Renal pelvis (tissue), 4 donors: ENCODE results near the gene MLF2. TPM values are rescaled to one million over a fixed set of nuclear protein-coding genes. Genes with fewer than 3 reads are reported as not detected.
"Not testable (repeated sequence)": the region's sequence is repeated elsewhere in the genome, so short reads cannot be mapped to it uniquely, and the experiment has no call there.

ENCODE experiments used
- DNase-seq: peaks from one replicate; pipeline ENCODE4 v3.0.0-alpha.2; 2013
- polyA plus RNA-seq, 3 donors: library from polyadenylated mRNA; unstranded; fragments of 120-200 nt; gene quantifications; one replicate each; pipeline ENCODE4 v1.2.1, GENCODE V29; 2013; ENCODE audit not compliant: insufficient read length in 3 of 3

The MLF2 gene
- polyA plus RNA-seq, 3 donors, result 213 to 247 (median 244) TPM

DNA sequence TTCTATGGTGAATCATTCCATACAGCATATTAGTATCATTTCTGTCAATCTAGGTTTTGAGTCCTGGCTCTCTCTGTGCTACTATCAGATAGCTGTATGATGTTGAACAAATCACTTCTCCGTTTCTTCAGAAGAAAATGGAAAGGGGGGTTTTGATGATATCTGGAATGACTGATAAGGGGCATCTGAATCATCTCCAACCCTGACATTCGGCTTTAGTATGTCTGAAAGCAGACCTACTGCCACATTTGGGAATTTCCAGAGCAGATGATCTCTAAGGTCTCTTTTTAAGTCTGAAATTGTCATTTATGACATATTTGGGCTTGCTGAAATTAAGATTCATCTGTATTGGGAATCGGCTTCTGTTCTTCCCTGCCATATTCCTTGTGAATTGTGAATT lies 10.1 kb downstream of the MLF2 start:
- no peak for DNase-seq

DNA sequence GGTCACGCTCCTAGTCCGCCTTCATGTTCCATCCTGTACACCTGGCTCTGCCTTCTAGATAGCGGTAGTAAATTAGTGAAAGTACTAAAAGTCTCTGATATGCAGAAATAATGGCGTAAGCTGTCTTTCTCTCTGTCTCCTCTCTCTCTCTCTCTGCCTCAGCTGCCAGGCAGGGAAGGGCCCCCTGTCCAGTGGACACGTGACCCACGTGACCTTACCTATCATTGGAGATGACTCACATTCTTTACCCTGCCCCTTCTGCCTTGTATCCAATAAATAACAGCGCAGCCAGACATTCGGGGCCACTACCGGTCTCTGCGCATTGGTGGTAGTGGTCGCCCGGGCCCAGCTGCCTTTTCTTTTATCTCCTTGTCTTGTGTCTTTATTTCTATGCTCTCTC lies 10.9 kb downstream of the MLF2 start:
- not testable (repeated sequence) for DNase-seq

DNA sequence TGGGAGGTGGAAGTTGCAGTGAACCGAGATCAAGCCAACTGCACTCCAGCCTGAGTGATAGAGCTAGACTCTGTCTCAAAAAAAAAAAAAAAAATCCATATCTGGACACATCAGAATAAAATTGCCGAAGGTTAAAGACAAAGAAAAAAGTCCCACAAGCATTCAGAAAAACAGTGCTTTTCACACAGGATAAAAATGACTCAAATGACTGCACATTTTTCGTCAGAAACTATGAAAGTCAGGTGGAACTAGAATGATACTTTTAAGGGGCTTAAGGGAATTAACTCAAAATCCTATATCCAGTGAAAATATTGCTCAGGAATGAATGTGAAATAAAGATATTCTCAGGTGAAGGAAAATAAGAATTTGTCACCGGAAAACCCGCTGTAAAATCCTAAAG lies 16.2 kb downstream of the MLF2 start:
- DNase-seq, result no peak

DNA sequence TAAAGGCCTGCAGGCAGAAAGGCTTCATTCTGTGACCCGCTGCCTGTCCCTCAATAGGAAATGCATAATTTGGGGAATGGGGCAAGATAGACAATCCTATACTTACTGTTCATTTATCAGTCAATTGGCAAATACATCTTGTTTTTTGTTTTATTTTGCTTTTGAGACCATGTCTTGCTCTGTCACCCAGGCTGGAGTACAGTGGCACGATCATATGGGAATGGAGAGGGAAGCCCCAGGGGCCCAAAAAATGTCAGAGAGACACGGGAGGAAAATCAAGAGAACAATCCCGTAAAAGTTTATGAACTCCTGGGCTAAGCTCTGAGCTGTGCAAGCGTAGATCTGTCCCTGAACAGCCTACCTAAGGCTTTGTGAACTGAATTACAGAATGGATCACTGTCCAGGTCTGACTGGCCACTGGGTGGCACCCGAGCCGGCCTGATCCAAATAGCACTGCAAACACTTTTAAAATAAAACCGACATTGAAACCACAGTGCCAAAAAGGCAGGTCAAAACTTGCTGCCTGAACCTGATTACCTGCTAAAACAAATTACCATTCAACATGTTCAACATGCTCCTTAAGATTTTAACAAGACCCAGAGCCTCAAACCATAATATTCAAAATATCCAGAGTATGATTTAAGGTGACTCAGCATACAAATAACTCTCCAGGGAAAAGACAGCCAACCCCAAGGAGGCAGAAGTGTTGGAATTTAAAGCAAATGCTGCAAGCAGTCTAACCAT lies 17.3 kb downstream of the MLF2 start:
- peak; percentile 57 for DNase-seq

DNA sequence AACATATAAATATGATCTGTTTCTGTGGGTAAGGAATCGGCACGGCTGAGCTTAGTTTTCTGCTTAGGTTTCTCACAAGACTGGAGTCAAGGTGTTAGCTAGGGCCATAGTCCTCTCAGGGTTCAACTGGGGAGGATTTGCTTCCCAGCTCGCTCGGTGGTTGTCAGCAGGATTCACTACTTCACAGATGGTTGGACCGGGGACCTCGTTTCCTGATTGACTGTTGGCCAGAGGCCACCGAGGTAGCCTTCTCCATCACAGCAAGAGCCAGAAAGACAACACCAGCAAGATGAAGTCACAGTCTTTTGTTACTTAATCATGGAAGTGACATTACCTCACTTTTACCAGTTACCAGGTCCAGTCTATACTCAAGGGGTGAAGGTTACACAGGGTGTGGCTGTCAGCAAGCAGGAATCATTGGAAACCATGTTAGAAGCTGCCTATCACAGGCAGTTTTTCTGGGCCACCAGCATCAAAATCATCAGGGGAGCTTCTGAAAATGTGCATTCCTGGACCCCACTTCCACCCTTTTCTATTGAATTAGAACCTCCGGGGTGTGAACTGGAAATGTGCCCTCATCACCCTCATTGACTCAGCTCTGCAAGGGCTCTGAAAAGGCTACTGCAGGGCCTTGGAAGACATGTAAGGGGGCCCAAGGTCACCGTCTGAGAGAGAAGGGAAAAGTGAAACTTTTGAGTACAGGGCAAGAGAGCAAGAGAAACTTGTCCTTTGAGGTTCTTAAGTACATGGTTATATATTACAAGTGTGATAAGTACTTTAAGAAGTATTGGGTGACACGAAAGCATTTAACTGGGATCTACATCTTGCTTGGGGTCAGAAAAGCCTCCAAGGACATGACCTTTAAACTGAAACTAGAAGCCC lies 18.2 kb downstream of the MLF2 start:
- no peak for DNase-seq

DNA sequence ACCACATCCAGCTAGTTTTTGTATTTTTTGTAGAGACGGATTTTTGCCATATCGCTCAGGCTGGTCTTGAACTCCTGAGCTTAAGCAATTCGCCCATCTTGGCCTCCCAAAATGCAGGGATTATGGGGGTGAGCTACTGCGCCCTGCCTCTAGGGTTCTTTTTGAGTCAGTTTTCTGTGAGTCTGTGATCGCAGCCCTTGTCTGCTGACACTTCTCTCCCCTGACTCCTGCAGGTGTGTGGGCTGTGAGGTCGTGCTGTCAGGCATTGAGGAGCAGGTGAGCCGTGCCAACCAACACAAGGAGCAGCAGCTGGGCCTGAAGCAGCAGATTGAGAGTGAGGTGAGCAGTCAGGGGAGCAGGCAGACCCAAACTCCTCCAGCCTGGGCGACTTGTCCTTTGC lies 22.8 kb downstream of the MLF2 start:
- no peak for DNase-seq

DNA sequence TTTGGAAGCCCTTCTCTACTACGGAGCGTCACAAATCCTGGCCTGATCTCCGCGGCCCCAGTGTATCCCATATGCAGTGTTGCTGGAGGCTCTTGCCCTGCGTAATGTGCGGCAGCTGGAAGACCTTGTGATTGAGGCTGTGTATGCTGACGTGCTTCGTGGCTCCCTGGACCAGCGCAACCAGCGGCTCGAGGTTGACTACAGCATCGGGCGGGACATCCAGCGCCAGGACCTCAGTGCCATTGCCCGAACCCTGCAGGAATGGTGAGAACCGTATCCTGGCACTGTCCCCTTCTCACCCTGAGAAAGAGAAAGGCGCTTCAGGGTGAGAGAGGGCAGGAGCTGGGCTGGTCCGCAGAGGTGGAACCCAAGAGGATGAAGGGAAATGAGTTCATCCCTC lies 23.8 kb downstream of the MLF2 start:
- no peak for DNase-seq

DNA sequence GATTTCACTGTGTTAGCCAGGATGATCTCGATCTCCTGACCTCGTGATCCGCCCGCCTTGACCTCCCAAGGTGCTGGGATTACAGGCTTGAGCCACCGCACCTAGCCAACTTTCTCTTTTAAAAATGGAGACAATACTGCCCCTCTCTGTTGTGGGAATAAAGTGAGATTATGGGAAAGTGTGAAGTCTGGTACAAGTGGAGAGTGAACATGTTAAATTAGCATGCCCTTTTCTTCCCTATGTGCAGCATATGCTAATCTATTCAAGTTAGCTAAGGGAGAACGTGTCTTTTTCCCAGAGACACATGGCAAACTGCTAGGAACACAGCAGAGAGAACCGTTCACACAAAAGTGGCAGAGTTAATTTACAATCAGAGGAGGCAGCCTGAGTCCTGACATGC lies 27.6 kb downstream of the MLF2 start:
- no peak for DNase-seq

DNA sequence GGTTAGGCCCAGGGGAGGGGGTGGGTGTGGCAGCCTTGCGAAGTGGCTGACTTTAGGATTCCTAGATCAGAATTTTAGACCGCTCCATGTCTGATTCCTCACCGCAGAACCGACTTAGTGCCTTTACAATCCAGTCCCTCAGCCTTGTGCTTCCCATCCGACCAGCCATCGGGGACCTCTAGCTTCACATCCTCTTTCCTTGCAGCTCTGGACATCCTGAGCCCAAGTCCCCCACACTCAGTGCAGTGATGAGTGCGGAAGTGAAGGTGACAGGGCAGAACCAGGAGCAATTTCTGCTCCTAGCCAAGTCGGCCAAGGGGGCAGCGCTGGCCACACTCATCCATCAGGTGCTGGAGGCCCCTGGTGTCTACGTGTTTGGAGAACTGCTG lies 28.5 kb downstream of the MLF2 start:
- DNase-seq, result peak; percentile 10

DNA sequence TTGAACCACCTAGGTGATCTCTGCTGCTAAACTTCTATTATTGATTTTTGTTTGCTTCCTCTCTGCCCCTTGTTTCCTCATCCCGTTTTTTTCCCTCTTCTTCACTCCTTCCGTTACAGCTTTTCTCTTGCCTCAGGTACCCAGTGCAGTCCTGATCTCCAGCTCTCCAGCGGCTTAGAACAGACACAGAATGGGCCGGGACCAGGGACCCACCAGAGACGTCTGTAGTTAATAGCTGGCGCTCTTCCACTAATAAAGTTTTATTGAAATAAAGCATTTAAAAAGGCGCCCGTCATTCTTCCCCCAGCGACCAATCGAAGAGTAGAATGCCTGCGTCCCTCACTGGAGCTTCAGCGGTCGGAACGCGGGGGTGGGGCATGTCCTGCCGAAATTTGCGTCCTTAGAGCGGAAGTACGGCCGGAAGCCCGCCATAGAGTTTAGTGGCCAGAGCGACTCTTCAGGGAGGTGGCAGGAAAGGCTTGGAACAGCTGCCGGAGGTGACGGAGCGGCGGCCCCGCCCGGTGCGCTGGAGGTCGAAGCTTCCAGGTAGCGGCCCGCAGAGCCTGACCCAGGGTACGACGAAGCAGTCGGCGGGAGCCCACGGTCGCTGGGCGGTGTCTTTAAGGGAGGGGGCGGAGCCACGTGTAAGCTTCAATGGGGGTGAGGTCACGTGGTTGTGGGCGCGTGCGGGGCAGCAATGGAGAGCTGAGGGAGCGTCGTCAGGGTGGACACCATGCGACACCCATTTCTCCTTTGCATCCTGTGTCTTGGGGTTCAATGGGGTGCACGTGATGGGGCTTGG lies 29.1 kb downstream of the MLF2 start, which contains the start of gene COPS7A:
COPS7A (plus strand) TSS at position 440 of the 802 bp plus-strand sequence. CDS start 611 bp downstream, outside the sequence.
- peak; percentile 98 for DNase-seq

DNA sequence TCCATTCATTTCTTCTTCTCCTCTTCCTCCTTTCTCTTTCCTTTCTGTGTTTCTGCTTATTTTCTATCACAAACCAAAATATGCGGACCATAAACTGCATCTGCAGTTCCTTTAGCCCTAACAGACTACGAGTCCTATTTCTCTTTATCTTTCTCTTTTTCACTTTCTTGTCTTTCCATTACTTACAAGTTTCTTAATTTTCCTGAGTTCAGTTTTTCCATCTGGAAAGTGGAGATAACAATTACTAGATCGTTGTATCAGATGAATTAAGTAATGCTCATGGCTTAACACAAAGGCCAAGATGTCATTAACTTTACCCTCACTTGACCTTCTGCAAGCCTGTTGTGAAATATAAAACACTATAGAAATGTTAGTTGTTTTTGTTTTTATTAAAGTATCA lies 30.1 kb downstream of the MLF2 start:
- DNase-seq, result no peak

DNA sequence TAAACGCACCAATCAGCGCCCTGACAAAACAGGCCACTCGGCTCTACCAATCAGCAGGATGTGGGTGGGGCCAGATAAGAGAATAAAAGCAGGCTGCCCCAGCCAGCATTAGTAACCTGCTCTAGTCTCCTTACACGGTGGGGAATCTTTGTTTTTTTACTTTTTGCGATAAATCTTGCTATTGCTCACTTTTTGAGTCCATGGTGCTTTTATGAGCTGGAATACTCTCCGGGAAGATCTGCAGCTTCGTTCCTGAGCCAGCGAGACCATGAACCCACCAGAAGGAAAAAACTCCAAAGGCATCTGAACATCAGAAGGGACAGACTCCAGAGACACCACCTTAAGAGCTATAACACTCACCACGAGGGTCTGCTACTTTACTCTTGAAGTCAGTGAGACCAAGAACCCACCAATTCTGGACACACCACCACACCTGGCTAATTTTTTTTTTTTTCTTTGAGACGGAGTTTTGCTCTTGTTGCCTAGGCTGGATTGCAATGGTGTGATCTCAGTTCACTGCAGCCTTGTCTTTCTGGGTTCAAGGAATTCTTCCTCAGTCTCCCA lies 36.0 kb downstream of the MLF2 start:
- no peak for DNase-seq

DNA sequence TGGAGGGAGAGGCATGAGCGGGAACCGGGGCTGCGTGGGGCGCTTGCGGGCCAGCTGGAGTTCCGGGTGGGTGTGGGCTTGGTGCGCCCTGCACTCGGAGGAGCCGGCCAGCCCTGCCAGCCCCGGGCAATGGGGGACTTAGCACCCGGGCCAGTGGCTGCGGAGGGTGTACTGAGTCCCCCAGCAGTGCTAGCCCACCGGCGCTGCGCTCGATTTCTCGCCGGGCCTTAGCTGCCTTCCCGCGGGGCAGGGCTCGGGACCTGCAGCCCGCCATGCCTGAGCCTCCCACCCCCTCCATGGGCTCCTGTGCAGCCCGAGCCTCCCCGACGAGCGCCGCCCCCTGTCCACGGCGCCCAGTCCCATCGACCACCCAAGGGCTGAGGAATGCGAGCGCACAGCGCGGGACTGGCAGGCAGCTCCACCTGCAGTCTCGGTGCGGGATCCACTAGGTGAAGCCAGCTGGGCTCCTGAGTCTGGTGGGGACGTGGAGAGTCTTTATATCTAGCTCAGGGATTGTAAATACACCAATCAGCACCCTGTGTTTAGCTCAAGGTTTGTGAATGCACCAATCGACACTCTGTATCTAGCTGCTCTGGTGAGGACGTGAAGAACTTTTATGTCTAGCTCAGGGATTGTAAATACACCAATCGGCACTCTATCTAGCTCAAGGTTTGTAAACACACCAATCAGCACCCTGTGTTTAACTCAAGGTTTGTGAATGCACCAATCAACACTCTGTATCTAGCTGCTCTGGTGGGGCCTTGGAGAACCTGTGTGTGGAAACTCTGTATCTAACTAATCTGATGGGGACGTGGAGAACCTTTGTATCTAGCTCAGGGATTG lies 36.7 kb downstream of the MLF2 start:
- DNase-seq, result not testable (repeated sequence)

DNA sequence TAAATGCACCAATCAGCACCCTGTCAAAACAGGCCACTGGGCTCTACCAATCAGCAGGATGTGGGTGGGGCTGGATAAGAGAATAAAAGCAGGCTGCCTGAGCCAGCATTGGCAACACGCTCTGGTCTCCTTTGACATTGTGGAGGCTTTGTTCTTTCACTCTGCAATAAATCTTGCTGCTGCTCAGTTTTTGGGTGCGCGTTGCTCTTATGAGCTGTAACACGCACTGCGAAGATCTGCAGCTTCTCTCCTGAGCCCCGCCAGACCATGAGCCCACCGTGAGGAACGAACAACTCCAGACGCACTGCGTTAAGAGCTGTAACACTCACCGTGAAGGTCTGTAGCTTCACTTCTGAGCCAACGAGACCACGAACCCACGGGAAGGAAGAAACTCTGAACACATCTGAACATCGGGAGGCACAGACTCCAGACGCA lies 44.0 kb downstream of the MLF2 start:
- no peak for DNase-seq

DNA sequence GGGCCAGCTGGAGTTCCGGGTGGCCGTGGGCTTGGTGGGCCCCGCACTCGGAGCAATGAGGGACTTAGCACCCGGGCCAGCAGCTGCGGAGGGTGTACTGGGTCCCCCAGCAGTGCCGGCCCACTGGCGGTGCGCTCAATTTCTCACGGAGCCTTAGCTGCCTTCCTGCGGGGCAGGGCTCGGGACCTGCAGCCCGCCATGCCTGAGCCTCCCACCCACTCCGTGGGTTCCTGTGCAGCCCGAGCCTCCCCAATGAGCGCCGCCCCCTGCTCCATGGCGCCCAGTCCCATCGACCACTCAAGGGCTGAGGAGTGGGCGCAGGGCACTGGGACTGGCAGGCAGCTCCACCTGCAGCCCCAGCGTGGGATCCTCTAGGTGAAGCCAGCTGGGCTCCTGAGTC lies 44.6 kb downstream of the MLF2 start:
- DNase-seq, result not testable (repeated sequence)

DNA sequence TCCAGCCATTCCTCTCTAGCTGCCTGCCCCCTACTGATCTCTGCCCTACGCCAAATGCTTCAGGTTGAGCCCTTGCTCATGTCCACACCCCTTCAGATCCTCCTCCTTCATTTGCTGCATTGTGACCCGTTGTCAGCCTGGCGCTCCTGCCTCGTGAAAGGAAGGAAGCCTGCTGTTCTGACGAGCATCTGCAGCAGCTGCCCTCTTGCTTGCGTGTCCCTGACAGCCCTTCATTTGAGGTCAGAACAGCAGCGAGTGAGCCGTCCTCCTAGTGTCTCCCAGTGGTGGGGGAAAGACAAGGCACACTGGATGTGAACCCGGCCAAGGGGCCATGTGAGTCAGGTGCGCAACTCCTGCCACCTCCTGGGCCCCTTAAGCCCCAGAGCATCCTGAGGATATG lies 49.3 kb downstream of the MLF2 start:
- no peak for DNase-seq

DNA sequence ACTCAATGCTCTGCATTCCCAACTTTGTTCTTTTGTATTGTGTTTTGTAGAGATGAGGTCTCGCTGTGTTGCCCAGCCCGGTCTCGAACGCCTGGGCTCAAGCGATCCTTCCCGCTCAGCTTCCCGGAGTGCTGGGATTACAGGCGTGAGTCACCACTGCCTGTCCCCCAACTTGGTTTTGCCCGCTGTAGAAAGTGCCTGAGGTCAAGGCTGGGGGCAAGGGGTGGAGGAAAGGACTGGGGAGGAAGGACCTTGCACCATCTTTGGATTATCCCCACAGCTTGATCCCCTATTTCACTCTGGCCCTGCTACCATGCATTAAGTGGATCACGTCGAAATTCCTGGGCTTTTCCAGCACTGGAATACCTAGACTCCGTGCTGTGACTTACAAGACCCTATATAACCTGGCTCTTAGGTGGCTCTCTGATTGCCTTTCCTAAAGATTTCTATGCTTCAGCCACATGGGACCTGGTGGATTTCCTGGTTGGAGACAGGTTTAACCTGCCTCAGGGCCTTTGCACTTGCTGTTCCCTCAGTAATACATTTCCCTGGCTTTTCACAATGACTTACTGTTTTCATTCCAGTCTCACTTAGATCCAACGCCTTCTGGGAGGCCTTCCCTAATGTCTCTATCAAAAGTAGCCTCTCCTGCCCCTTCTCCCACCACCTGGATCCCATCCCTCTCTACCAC lies 51.7 kb downstream of the MLF2 start:
- DNase-seq, result no peak

DNA sequence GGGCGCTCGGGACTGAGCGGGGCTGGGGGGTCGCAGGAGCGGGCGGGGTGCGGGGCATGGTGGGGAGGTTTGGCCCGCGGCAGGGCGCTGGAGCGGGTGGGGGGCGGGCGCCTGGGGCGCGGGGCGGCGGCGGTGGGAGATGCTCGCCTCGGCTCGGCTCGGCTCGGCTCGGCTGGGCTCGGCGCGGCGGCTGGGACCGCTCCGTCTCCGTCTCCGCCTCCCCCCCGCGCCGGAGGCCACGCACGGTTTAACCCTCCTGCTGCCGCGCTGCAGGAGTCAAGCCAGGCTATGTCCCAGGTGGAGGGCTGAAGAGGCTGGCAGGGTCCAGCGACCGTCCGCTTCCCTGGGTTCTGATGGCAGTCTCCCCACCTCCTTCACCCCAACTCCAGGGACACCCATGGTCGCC lies 52.3 kb downstream of the MLF2 start, which contains the start of gene PIANP:
PIANP (minus strand) TSS at position 170 of the 406 bp plus-strand sequence. CDS start 2,754 bp downstream, outside the sequence.
- peak; percentile 75 for DNase-seq

DNA sequence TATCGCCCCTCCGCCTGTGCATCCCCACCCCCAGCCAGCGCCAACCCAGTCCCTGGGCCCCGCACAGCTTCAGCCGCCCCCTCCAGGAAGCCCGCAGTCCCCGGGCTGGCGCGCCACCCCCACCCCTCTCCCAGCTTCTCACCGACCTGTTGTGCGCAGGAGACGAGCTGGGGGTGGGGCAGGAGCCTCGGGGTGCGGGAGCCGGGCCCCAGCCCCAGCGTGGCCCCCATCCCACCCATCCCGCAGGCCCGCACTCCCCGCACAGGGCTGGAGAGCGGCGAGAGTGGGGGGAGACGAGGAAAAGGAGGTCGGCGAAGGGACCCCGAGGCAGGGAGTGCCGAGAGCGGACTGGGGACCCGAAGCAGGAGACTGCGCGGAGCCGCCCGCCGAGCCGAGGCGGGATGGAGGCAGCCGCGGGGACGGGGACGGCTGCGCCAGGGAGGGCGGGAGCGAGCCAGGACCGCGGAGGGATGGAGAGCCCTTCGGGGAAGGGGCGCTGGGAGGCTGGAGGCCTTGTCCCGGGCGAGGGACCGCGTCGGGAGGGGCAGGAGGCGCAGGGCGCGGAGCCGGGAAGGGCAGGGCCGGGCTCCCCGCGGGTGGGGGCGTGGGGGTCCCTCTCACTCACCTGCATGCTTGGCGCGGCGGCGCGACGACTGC lies 52.8 kb downstream of the MLF2 start:
- no peak for DNase-seq
